CD4-positive, alpha-beta memory T cell (primary cell): Measurements from ENCODE around the gene FCER2. TPM values are rescaled to one million over a fixed set of nuclear protein-coding genes. Genes with fewer than 3 reads are reported as not detected.
A peak's percentile ranks its signal among the peaks of the same experiment; 100 is the strongest.

Source experiments
- CTCF ChIA-PET: fragments of 350-600 bp; sonication (Branson Sonifier 250); formaldehyde crosslinking; loops from one replicate; lab custom pipeline; 2021; ENCODE audit warnings: inconsistent platforms; ENCODE audit not compliant: partially characterized antibody; lab: Charles Lee
- POLR2A ChIA-PET: fragments of 350-600 bp; sonication (Branson Sonifier 250); formaldehyde crosslinking; loops from one replicate; lab custom pipeline; 2021; ENCODE audit not compliant: partially characterized antibody; lab: Charles Lee
- DNase-seq, 5 donors: peaks; one replicate each; pipeline versions ENCODE4 v3.0.0 to v3.0.0-alpha.2; 2020 to 2022; ENCODE audit warnings: mixed read lengths in 1 of 5
- H3K27ac ChIP-seq: one replicate; pipeline ENCODE4 v1.7.0; 2013; ENCODE audit warnings: low read depth, low read length
- H3K27me3 ChIP-seq: 2 replicates; pipeline ENCODE4 v1.7.0; 2013; ENCODE audit warnings: mild to moderate bottlenecking, low read length, moderate library complexity; ENCODE audit not compliant: insufficient read depth
- H3K36me3 ChIP-seq: 2 replicates; pipeline ENCODE4 v1.7.0; 2013; ENCODE audit warnings: mild to moderate bottlenecking, low read length, moderate library complexity; ENCODE audit not compliant: insufficient read depth
- H3K4me1 ChIP-seq: 2 replicates; pipeline ENCODE4 v1.7.0; 2013; ENCODE audit warnings: mild to moderate bottlenecking, low read length, moderate library complexity; ENCODE audit not compliant: insufficient read depth
- H3K4me3 ChIP-seq, 2 donors: one replicate each; pipeline ENCODE4 v1.7.0; 2013; ENCODE audit warnings: low read length in 2 of 2, mild to moderate bottlenecking in 1 of 2
- H3K9me3 ChIP-seq, 2 donors: one replicate each; pipeline ENCODE4 v1.7.0; 2013; ENCODE audit warnings: low read length in 2 of 2, control low read depth in 1 of 2; ENCODE audit not compliant: control insufficient read depth in 1 of 2
- H3K27ac Mint-ChIP-seq, 7 donors: one replicate each; pipeline ENCODE4 v1.8.0; 2020 to 2021; ENCODE audit warnings: mixed read lengths in 7 of 7, mild to moderate bottlenecking in 6 of 7, inconsistent platforms in 3 of 7, moderate library complexity in 3 of 7
- H3K27me3 Mint-ChIP-seq, 2 donors: one replicate each; pipeline ENCODE4 v1.8.0; 2020 to 2021; ENCODE audit warnings: mixed read lengths in 2 of 2
- H3K36me3 Mint-ChIP-seq, 2 donors: one replicate each; pipeline ENCODE4 v1.8.0; 2020 to 2021; ENCODE audit warnings: mixed read lengths in 2 of 2, inconsistent platforms in 1 of 2, mild to moderate bottlenecking in 1 of 2
- H3K4me1 Mint-ChIP-seq, 4 donors: one replicate each; pipeline ENCODE4 v1.8.0; 2020 to 2021; ENCODE audit warnings: mixed read lengths in 4 of 4, mild to moderate bottlenecking in 1 of 4
- H3K4me3 Mint-ChIP-seq, 8 donors: one replicate each; pipeline ENCODE4 v1.8.0; 2020 to 2021; ENCODE audit warnings: mixed read lengths in 8 of 8, mild to moderate bottlenecking in 7 of 8, moderate library complexity in 6 of 8, inconsistent platforms in 3 of 8
- H3K9me3 Mint-ChIP-seq, 8 donors: one replicate each; pipeline ENCODE4 v1.8.0; 2020 to 2021; ENCODE audit warnings: mixed read lengths in 8 of 8, mild to moderate bottlenecking in 5 of 8, inconsistent platforms in 3 of 8, moderate library complexity in 1 of 8
- intact Hi-C: fragments of 100-400 bp; cut with micrococcal nuclease; formaldehyde crosslinking; loops from one replicate; pipeline ENCODE4 v1.15.1; 2023
- polyA plus RNA-seq, 2 donors: library from polyadenylated mRNA; unstranded; fragments of 300-500 nt; fragmentation: Illumina TruSeq; gene quantifications; one replicate each; pipeline ENCODE4 v1.2.3, GENCODE V29; 2021
- total RNA-seq, 2 experiments: library from RNA; stranded (reverse); gene quantifications; one replicate each; pipeline ENCODE4 v1.2.3, GENCODE V29; 2021

Gene FCER2
- total and polyA plus RNA-seq, 4 experiments from 2014 or later, result 0.93 TPM; not detected in 3

- POLR2A ChIA-PET, result interaction anchor here (1.6 to 2.6 kb wide), 2 partner anchors 11 to 17 kb away, joined by 5 to 9 read pairs; partner anchors contain the start of gene TRAPPC5
- DNase-seq, result no peak
- peak overlapping the region in 5 of 8 donors; percentile 9 to 66 (median 21) for H3K4me3 Mint-ChIP-seq
Measured at GRCh38 chr19:7669641-7670040, 32.3 kb downstream of the FCER2 start.

GRCh38 chr19:7668842-7669241, 33.1 kb downstream of the FCER2 start, which contains the start of gene RETN:
RETN (plus strand) TSS chr19:7669049; CDS start chr19:7669327, 278 bp downstream.
- ChIA-PET POLR2A (interaction anchor here (1.4 to 2.6 kb wide), 3 partner anchors 12 to 32 kb away, joined by 4 to 9 read pairs (median 5); partner anchors contain the start of genes STXBP2 and TRAPPC5), CTCF (interaction anchor here (0.8 to 3.0 kb wide), 4 partner anchors 12 to 17 kb away, joined by 3 to 14 read pairs (median 7); partner anchors contain the start of gene TRAPPC5)
- H3K36me3 ChIP-seq, result no peaks in the 10 kb centered on the region
- Mint-ChIP-seq H3K27ac (no peak within 1 kb of the TSS), H3K27me3 (peaks cover 17 to 24% of the 10 kb centered on the region in 2 donors), H3K9me3 (peaks cover 0 to under 1% (median 0%) of the 10 kb centered on the region in 8 donors), H3K4me3 (peak within 1 kb of the TSS in 5 of 8 donors; percentile 9 to 66 (median 21)), H3K36me3 (no peaks in the 10 kb centered on the region), H3K4me1 (peaks cover 2 to 13% (median 8%) of the 10 kb centered on the region in 4 donors)
- intact Hi-C loops, result no loop called here
- no peak for DNase-seq
- peaks cover 8% of the 10 kb centered on the region for H3K4me1 ChIP-seq
- H3K27me3 ChIP-seq, result peaks cover 5% of the 10 kb centered on the region
- no peaks in the 10 kb centered on the region for H3K9me3 ChIP-seq
- no peak within 1 kb of the TSS for H3K4me3 ChIP-seq
- no peak within 1 kb of the TSS for H3K27ac ChIP-seq

More at GRCh38 chr19:7669641-7670040, 32.3 kb downstream of the FCER2 start:
- H3K4me1 Mint-ChIP-seq, result peaks cover 4 to 19% (median 11%) of the 10 kb centered on the region in 4 donors
- H3K27ac ChIP-seq, result no peak overlapping the region
- H3K27me3 Mint-ChIP-seq, result peaks cover 19 to 28% of the 10 kb centered on the region in 2 donors
- no peaks in the 10 kb centered on the region for H3K9me3 ChIP-seq
- no peaks in the 10 kb centered on the region for H3K36me3 Mint-ChIP-seq
- intact Hi-C loops, result no loop called here
- peaks cover 12% of the 10 kb centered on the region for H3K4me1 ChIP-seq
- peaks cover 5% of the 10 kb centered on the region for H3K27me3 ChIP-seq
- no peak overlapping the region for H3K27ac Mint-ChIP-seq
- no peak overlapping the region for H3K4me3 ChIP-seq
- H3K9me3 Mint-ChIP-seq, result peaks cover 0 to 2% (median 0%) of the 10 kb centered on the region in 8 donors
- no peaks in the 10 kb centered on the region for H3K36me3 ChIP-seq
- CTCF ChIA-PET, result interaction anchor here (0.8 to 3.0 kb wide), 3 partner anchors 11 to 17 kb away, joined by 3 to 14 read pairs (median 8); partner anchors contain the start of gene TRAPPC5

- ChIA-PET POLR2A (no interaction called here), CTCF (interaction anchor here (1.2 kb wide), 1 partner anchor 97 kb away, joined by 3 read pairs; no protein-coding TSS in a partner anchor)
- Mint-ChIP-seq H3K27ac (no peak overlapping the region), H3K4me3 (no peak overlapping the region), H3K9me3 (no peaks in the 10 kb centered on the region), H3K4me1 (peaks cover 0 to 6% (median under 1%) of the 10 kb centered on the region in 4 donors), H3K27me3 (peaks cover 6 to 7% of the 10 kb centered on the region in 2 donors), H3K36me3 (no peaks in the 10 kb centered on the region)
- Histone ChIP-seq H3K4me3 (no peak overlapping the region), H3K36me3 (no peaks in the 10 kb centered on the region), H3K27me3 (no peaks in the 10 kb centered on the region), H3K4me1 (peaks cover under 1% of the 10 kb centered on the region), H3K9me3 (no peaks in the 10 kb centered on the region), H3K27ac (no peak overlapping the region)
- no peak for DNase-seq
- intact Hi-C loops, result no loop called here
Measured at GRCh38 chr19:7665076-7665475, 36.9 kb downstream of the FCER2 start.

GRCh38 chr19:7663706-7664105, 38.2 kb downstream of the FCER2 start:
- peaks cover 2% of the 10 kb centered on the region in 2 donors for H3K27me3 Mint-ChIP-seq
- H3K27me3 ChIP-seq, result no peaks in the 10 kb centered on the region
- no peaks in the 10 kb centered on the region for H3K36me3 ChIP-seq
- ChIA-PET POLR2A (no interaction called here), CTCF (interaction anchor here (0.8 to 1.3 kb wide), 4 partner anchors 13 to 138 kb away, joined by 3 to 5 read pairs (median 4); partner anchors contain the start of gene TRAPPC5)
- H3K4me1 ChIP-seq, result no peaks in the 10 kb centered on the region
- H3K4me1 Mint-ChIP-seq, result no peaks in the 10 kb centered on the region
- no peaks in the 10 kb centered on the region for H3K9me3 Mint-ChIP-seq
- H3K9me3 ChIP-seq, result no peaks in the 10 kb centered on the region
- no peak overlapping the region for H3K4me3 ChIP-seq
- no peaks in the 10 kb centered on the region for H3K36me3 Mint-ChIP-seq
- H3K4me3 Mint-ChIP-seq, result no peak overlapping the region
- H3K27ac ChIP-seq, result no peak overlapping the region
- H3K27ac Mint-ChIP-seq, result peak overlapping the region in 1 of 7 donors; percentile 31
- no peak for DNase-seq
- intact Hi-C loops, result no loop called here

- no peak overlapping the region for H3K27ac ChIP-seq
- CTCF ChIA-PET, result interaction anchor here (2.7 kb wide), 1 partner anchor 18 kb away, joined by 10 read pairs; the partner anchor contains the start of gene TRAPPC5
- no peaks in the 10 kb centered on the region for H3K9me3 ChIP-seq
- no peaks in the 10 kb centered on the region for H3K36me3 Mint-ChIP-seq
- POLR2A ChIA-PET, result no interaction called here
- intact Hi-C loops, result no loop called here
- H3K4me3 Mint-ChIP-seq, result no peak overlapping the region
- H3K27me3 Mint-ChIP-seq, result peaks cover 2% of the 10 kb centered on the region in 2 donors
- no peaks in the 10 kb centered on the region for H3K27me3 ChIP-seq
- no peak for DNase-seq
- H3K9me3 Mint-ChIP-seq, result no peaks in the 10 kb centered on the region
- H3K27ac Mint-ChIP-seq, result no peak overlapping the region
- peaks cover 5 to 10% (median 6%) of the 10 kb centered on the region in 4 donors for H3K4me1 Mint-ChIP-seq
- peaks cover 10% of the 10 kb centered on the region for H3K4me1 ChIP-seq
- H3K4me3 ChIP-seq, result no peak overlapping the region
- H3K36me3 ChIP-seq, result no peaks in the 10 kb centered on the region
Measured at GRCh38 chr19:7662657-7663056, 39.3 kb downstream of the FCER2 start.

- intact Hi-C loops, result no loop called here
- no peak overlapping the region for H3K4me3 ChIP-seq
- CTCF ChIA-PET, result interaction anchor here (1.4 to 2.7 kb wide), 2 partner anchors 10 to 19 kb away, joined by 10 to 12 read pairs; partner anchors contain the start of gene TRAPPC5
- no peaks in the 10 kb centered on the region for H3K36me3 ChIP-seq
- peaks cover 5 to 16% (median 6%) of the 10 kb centered on the region in 4 donors for H3K4me1 Mint-ChIP-seq
- no peak overlapping the region for H3K4me3 Mint-ChIP-seq
- POLR2A ChIA-PET, result no interaction called here
- no peaks in the 10 kb centered on the region for H3K9me3 ChIP-seq
- H3K27ac ChIP-seq, result no peak overlapping the region
- H3K27me3 ChIP-seq, result no peaks in the 10 kb centered on the region
- H3K4me1 ChIP-seq, result peaks cover 17% of the 10 kb centered on the region
- no peak for DNase-seq
- H3K36me3 Mint-ChIP-seq, result no peaks in the 10 kb centered on the region
- H3K27me3 Mint-ChIP-seq, result peaks cover 1 to 2% of the 10 kb centered on the region in 2 donors
- H3K9me3 Mint-ChIP-seq, result no peaks in the 10 kb centered on the region
- peak overlapping the region in 1 of 7 donors; percentile 60 for H3K27ac Mint-ChIP-seq
Measured at GRCh38 chr19:7661744-7662538, 40.0 kb downstream of the FCER2 start.
